NCI-H748 treated with DMSO at 0.1 percent for 48 hours (cell line): ENCODE results near the gene ZNF358.

Experiments
- DNase-seq: peaks from one replicate; lab custom pipeline; 2025; lab: John Stamatoyannopoulos, UW

ZNF358 gene

DNA sequence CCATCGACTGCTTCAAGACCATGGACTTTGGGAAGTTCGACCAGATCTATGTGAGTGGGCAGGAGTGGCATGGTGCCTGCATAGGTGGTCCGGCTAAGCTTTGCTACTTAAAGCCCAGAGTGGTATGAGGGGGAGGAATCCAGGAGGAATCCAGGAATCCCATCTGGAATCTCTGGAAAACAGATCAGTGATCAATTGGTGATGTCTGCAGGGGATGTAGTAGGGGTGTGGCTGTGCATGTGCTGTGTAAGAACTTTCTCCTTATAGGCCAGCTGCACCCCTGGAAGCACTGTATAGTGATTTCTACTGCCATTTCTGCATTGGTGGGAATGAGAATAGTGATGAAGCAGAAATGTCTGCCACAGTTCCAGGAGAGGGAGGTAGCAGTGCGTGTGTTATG lies 43.2 kb downstream of the ZNF358 start:
- DNase-seq = no peak

DNA sequence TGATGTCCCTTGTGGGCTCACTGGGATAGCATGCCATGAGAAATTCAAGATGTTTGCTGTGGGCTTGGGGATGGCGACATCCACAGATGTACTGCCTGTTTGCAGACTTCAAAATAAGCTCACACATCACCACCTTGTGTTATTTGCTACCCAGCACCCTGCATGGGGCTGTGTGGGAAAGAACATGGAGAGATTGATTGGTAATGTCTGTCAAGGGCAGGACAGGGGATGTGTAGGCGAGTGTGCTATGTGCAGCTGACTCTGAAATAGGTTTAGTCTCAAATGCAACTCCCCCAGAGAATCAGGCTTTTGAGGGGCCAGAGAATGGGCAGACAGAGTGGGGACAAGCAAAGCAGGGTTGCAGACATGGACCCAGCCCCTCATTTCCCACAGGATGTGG lies 44.4 kb downstream of the ZNF358 start:
- DNase-seq = no peak

DNA sequence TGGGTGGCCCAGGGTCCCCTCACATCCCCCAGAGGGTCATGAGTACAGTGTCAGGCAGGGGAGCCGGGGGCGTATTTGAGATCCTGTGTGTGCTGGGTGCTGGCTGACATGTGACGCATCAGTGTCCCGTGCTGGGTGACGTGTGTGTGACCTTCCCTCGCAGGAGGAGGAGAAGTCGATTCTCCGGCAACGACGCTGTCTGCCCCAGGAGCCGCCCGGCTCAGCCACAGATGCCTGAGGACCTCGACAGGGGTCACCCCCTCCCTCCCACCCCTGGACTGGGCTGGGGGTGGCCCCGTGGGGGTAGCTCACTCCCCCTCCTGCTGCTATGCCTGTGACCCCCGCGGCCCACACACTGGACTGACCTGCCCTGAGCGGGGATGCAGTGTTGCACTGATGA lies 45.4 kb downstream of the ZNF358 start:
- DNase-seq = no peak

DNA sequence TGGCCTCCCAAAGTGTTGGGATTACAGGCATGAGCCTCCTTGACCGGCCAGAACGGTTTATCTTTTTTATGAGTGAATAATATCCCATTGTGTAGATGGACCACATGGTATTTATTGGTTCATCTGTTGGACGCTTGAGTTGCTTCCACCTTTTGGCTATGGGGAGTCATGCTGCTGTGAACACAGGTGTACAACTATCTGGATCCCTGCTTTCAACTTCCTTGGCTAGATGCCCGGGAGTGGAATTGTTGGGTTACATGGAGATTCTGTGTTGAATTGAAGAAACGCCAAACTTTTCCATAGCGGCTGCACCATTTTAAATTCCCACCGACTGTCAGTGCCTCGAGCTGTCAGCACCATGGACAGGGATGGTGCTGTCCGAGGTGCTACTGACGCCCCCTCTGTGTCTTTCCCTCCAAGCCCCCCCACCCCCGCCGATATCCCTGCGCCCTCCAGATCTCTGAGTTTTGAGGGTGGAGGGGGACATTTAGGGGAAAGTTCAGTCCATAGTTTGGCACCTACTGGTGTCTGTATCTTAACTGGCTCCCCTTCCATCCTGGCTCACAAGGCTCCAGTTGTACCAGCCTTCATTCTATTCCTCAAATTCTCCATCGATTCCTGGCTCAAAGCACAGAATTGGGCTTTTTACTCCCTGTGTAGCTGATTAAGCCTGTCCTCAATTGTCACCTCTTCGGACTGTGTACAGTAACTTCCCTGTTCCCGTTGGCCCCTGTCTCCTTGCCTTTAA lies 46.9 kb downstream of the ZNF358 start:
- no peak for DNase-seq

DNA sequence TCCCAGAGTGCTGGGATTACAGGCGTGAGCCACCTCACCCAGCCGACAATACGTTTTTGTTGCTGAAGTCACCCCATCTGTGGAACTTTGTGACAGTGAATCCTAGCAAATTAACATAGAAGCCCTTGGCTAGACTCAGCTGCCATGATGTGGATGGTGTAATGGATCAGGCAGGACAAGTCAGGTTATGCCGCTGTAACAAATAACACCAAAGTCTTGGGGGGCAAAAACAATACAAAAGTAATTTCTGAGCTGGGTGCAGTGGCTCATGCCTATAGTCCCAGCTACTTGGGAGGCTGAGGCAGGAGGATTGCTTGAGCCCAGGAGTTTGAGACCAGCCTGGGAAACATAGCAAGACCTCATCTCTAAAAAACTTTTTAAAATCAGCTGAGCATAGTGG lies 49.0 kb downstream of the ZNF358 start:
- no peak for DNase-seq

DNA sequence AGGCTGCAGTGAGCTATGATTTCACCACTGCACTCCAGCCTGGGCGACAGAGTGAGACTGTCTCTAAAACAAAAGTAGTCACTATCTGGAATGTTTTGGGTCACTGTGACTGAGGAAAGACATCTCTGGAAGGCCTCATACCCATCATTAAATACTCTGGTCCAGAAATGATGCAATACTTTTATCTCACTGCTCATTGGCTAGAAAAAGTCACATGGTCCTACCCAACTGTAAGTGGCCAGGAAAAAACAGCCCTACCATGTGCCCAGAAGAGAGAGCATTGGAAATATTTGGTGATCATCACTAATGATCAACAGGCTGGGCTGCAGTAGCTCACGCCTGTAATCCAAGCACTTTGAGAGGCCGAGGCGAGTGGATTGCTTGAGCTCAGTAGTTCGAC lies 49.4 kb downstream of the ZNF358 start:
- DNase-seq = no peak
